Stimulated activated naive CD8-positive, alpha-beta T cell treated with anti-CD3 and anti-CD28 coated beads, Interleukin-15, Interleukin-2, amounts not matched to agents 100 ng/mL and 50 ng/mL, for 24 hours (primary cell): ENCODE data around the gene ANKRD44.
"Not testable (repeated sequence)": the region's sequence is repeated elsewhere in the genome, so short reads cannot be mapped to it uniquely, and the experiment has no call there.

Source experiments
- H3K27ac Mint-ChIP-seq: one replicate; pipeline ENCODE4 v1.8.0; 2021; ENCODE audit warnings: mild to moderate bottlenecking, mixed read lengths
- H3K27me3 Mint-ChIP-seq: one replicate; pipeline ENCODE4 v1.8.0; 2021; ENCODE audit warnings: mixed read lengths
- H3K36me3 Mint-ChIP-seq: one replicate; pipeline ENCODE4 v1.8.0; 2021; ENCODE audit warnings: low read depth, mixed read lengths
- H3K4me1 Mint-ChIP-seq: one replicate; pipeline ENCODE4 v1.8.0; 2021; ENCODE audit warnings: low read depth, mixed read lengths
- H3K4me3 Mint-ChIP-seq: one replicate; pipeline ENCODE4 v1.8.0; 2021; ENCODE audit warnings: mild to moderate bottlenecking, mixed read lengths
- H3K9me3 Mint-ChIP-seq: one replicate; pipeline ENCODE4 v1.8.0; 2021; ENCODE audit warnings: mixed read lengths

ANKRD44 gene

DNA sequence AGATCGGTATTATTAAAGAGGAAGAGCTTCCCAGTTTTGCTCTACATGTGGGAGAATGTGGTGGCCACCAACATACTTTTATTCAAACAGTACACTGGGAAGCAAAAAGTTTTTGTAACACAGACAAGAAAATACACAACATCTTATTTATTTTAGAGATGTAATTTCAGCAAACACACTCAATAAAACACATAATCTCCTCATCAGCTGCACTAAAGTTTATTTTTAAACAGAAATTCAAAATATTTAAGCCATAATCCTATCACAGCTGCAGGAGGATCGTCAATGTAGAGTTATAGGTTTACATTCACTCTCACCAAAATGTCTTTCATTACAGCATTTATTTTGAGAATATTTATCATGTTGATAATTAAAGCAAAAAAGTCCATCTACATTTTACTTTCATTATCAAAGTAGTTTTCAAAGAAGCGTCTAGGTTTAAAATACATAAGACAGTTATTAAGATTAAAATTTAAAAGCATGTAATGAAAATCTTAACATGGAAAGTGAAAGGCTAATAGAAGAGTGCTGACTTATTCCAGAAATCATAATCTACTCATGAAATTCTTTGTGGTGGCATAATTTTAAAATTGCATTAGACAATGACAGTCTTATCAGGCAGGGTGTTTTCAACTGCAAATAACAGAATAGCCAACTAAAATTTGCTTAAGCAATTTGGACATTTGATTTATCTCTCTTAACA lies 61.0 kb downstream of the ANKRD44 start:
- Mint-ChIP-seq H3K4me3 (peak overlapping the region; percentile 58), H3K9me3 (no peaks in the 10 kb centered on the region), H3K36me3 (peaks cover 28% of the 10 kb centered on the region), H3K27ac (peak overlapping the region; percentile 97), H3K27me3 (no peaks in the 10 kb centered on the region), H3K4me1 (peaks cover 91% of the 10 kb centered on the region)

DNA sequence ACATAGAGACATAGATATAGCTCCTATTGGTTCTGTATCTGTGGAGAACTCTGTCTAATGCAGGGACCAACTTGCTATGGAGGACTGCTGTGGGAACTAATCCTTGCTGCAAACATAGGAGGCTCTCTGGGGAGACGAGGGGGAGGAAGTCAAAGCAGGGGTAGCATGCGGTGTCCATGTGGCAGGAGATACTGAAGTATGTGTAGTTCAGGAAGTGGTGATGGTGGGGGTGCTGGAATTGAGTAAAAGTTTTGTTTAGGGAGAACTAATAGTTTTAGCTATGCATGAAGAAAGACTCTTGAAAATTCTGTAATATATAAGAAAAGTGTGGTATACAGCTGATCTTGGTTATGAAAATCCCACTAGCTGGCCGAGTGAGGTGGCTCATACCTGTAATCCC lies 62.0 kb downstream of the ANKRD44 start:
- H3K36me3 Mint-ChIP-seq, result peaks cover 30% of the 10 kb centered on the region

DNA sequence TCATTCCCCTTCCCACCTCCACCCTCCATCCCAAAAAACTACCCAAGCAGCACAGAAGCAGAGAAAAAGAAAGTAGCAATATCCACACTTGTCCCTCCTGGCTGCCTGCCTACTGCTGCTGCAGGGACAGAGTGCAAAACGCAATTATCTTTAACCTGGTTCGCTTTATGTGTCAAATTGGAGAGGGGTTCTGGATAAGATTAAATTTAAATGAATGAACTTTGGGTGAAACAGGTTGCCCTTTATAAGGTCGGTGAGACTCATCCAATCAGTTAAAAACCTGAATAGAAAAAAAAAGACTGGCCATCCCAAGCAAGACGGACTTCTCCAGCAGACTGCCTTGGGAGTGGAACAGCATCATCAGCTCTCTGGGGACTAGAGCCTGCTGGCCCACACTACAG lies 62.6 kb downstream of the ANKRD44 start:
- Mint-ChIP-seq H3K36me3 (peaks cover 31% of the 10 kb centered on the region), H3K4me1 (peaks cover 92% of the 10 kb centered on the region), H3K27me3 (no peaks in the 10 kb centered on the region), H3K4me3 (peak overlapping the region; percentile 46), H3K27ac (peak overlapping the region; percentile 77), H3K9me3 (no peaks in the 10 kb centered on the region)

More for the DNA sequence above, 62.0 kb downstream of the ANKRD44 start:
- Mint-ChIP-seq H3K27me3 (no peaks in the 10 kb centered on the region), H3K27ac (peak overlapping the region; percentile 97), H3K4me1 (peaks cover 91% of the 10 kb centered on the region), H3K9me3 (no peaks in the 10 kb centered on the region), H3K4me3 (peak overlapping the region; percentile 58)

DNA sequence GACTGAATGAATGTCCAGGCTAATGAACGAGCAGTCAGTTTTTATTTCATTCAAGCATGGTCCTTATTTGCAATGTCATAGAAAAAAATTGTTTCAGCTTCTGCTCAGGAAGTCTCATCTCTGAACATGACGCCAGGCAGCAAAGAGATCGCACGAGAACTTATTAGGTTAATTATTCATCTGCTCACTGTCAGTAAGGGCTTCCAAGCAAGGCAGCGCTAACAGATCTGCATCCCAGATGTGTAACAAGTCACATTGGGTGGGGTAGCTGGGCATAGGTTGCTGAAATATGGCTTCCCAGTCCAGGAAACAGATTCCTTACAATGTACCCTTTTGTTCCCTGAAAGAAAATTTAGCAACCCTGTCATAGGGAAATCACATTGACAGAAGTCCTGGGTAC lies 63.5 kb downstream of the ANKRD44 start:
- Mint-ChIP-seq H3K4me3 (peak overlapping the region; percentile 46), H3K36me3 (peaks cover 35% of the 10 kb centered on the region)

DNA sequence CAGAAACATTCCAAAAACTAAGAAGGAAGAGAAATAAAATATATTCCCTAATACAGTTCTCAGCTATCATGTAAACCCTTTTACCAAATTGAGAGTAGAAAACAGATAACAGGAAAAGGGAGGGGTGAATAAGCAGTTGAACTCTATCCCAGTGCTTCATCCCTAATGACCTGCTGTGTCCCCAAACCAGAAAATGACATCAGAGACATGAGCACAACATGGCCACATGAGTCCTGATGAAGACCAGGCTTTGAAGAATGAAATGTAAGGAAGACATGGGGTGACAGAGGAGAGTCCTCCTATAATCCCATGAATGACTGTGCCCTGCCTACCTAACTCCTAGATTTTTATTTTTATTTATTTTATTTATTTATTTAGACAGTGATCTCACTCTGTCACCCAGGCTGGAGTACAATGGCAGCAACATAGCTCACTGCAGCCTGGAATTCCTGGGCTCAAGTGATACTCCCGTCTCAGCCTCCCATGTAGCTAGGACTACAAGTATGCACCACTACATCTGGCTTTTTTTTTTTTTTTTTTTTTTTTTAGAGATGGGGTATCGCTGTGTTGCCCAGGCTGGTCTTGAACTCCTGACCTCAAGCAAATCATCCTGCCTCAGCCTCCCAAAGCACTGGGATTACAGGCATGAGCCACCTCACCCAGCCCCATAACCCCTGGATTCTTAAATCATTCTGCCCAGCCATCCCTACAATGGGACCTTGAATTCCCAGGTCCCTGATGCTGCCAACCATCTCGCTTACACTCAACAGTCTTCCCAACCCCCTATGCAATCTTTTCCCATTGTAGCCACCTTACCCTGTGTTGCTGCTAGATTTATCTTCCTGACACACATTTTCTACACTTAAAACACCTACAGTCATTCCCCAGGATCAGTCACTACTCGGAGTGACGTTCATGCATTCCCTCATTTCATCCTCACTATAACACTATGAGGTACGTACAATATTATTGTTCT lies 64.5 kb downstream of the ANKRD44 start:
- peak overlapping the region; percentile 77 for H3K27ac Mint-ChIP-seq
- no peaks in the 10 kb centered on the region for H3K9me3 Mint-ChIP-seq
- no peak overlapping the region for H3K4me3 Mint-ChIP-seq
- no peaks in the 10 kb centered on the region for H3K27me3 Mint-ChIP-seq
- H3K36me3 Mint-ChIP-seq, result peaks cover 29% of the 10 kb centered on the region
- peaks cover 91% of the 10 kb centered on the region for H3K4me1 Mint-ChIP-seq

More for the DNA sequence above, 63.5 kb downstream of the ANKRD44 start:
- peaks cover 94% of the 10 kb centered on the region for H3K4me1 Mint-ChIP-seq
- no peaks in the 10 kb centered on the region for H3K27me3 Mint-ChIP-seq
- peak overlapping the region; percentile 77 for H3K27ac Mint-ChIP-seq
- no peaks in the 10 kb centered on the region for H3K9me3 Mint-ChIP-seq

DNA sequence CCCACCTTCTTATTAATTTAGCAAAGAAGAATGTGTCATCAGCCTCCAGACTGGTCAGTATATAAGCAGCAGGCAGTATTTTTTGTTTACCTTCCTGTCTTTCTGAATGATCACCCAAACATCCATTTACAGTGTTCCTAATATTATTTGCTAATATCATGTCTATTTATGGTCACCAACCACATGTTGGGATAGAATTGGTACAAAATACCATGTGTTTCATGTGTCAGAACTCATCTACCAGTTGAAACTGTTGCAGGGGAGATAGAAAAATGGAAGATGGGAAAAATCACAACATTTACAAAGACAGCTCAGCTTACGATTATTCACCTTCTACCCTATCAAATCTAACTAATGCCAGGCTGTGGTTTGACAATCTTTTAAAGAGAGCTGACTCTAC lies 66.2 kb downstream of the ANKRD44 start:
- peak overlapping the region; percentile 33 for H3K4me3 Mint-ChIP-seq
- peak overlapping the region; percentile 79 for H3K27ac Mint-ChIP-seq
- no peaks in the 10 kb centered on the region for H3K9me3 Mint-ChIP-seq
- no peaks in the 10 kb centered on the region for H3K27me3 Mint-ChIP-seq
- H3K4me1 Mint-ChIP-seq, result peaks cover 89% of the 10 kb centered on the region
- H3K36me3 Mint-ChIP-seq, result peaks cover 29% of the 10 kb centered on the region

DNA sequence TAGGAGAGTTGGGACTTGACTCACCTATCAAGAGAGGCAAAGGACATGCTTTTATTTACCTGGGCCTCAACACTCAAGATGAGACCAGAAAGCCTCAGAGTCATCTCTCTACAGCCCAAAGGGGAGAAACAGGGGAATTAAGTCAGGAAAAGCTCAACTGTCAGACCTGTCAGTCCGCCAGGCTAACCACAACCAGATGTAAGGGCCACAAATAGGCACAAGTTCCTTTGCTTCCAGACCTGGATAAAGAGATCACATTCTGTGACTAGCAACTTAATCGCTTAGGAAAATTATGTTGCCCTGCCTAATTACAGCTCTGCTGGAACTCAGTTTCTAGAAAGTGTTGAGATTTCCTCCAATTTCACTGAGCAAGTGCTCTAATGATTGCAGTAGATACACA lies 67.9 kb downstream of the ANKRD44 start:
- H3K27ac Mint-ChIP-seq, result peak overlapping the region; percentile 80
- H3K27me3 Mint-ChIP-seq, result no peaks in the 10 kb centered on the region
- peaks cover 89% of the 10 kb centered on the region for H3K4me1 Mint-ChIP-seq
- H3K9me3 Mint-ChIP-seq, result no peaks in the 10 kb centered on the region
- peaks cover 33% of the 10 kb centered on the region for H3K36me3 Mint-ChIP-seq
- no peak overlapping the region for H3K4me3 Mint-ChIP-seq

DNA sequence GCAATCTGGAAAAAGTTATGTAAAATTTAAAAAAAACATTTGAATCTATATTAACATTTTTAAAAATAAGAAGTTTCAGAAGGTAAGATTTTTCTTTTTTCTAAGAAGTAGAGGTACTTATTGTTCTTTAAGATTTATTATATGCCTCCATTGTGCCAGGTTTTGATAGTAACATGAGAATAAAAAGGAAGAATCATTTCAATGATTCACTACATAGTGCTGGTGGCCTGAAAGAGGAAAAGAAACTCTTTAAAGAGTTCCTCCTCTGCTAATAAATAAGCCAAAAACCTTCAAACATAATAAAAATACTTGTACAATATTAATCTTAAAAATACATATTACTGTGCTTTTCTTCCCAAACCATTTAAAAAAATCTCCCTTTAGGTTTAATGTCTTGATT lies 69.0 kb downstream of the ANKRD44 start:
- H3K36me3 Mint-ChIP-seq, result peaks cover 32% of the 10 kb centered on the region
- H3K9me3 Mint-ChIP-seq, result no peaks in the 10 kb centered on the region
- no peak overlapping the region for H3K4me3 Mint-ChIP-seq
- no peak overlapping the region for H3K27ac Mint-ChIP-seq
- peaks cover 89% of the 10 kb centered on the region for H3K4me1 Mint-ChIP-seq
- H3K27me3 Mint-ChIP-seq, result no peaks in the 10 kb centered on the region

DNA sequence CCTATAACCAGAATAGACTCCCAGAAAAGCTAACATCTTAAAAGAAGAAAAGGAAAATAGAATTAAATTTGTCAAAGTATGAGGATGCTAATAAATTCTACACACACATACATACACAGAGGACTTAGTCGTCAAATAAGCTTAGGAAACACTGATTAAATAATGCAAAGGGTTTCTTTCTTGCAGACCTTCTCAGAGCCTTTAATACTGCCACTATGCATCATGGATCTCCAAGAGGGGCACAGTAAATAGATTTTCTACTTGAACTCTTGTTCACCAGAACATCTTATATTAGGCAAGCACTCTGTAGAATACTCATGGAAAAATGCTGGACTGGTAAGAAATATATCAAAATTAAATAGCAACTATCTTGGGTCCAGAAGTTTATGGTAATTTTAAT lies 69.4 kb downstream of the ANKRD44 start:
- H3K4me1 Mint-ChIP-seq, result peaks cover 90% of the 10 kb centered on the region
- H3K36me3 Mint-ChIP-seq, result peaks cover 29% of the 10 kb centered on the region
- no peaks in the 10 kb centered on the region for H3K9me3 Mint-ChIP-seq
- H3K27me3 Mint-ChIP-seq, result no peaks in the 10 kb centered on the region
- peak overlapping the region; percentile 89 for H3K27ac Mint-ChIP-seq
- H3K4me3 Mint-ChIP-seq, result peak overlapping the region; percentile 83

DNA sequence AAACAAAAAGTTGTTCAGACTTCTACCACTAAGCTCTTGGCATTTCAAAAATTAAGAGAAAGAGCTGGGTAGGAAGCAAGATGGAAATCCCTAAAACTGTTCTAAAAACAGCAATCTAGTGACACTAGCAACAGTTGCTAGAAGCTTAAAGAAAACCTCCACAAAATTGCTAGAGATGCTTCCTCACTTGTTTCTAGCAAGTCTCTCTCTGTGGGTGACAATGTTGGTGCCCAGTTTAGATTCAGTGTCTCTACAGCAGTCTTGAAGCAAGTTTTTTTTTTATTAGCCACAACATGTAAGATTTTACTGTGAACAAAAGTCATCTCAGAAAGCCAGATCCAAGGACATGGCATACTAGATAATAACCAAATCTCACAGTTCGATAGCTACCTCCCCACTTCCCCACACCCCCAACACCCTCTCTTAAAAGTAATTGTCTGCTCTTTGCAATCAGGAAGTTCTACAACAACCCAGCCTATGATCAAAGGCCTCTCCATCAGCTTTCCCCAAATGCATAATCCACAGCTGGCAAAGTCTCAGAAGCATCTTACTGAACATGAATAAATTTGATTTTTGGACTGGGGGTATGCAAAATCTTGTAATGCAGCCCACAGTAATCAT lies 70.0 kb downstream of the ANKRD44 start:
- Mint-ChIP-seq H3K4me3 (peak overlapping the region; percentile 83), H3K27me3 (no peaks in the 10 kb centered on the region), H3K4me1 (peaks cover 91% of the 10 kb centered on the region), H3K36me3 (peaks cover 25% of the 10 kb centered on the region), H3K9me3 (no peaks in the 10 kb centered on the region), H3K27ac (peak overlapping the region; percentile 89)

DNA sequence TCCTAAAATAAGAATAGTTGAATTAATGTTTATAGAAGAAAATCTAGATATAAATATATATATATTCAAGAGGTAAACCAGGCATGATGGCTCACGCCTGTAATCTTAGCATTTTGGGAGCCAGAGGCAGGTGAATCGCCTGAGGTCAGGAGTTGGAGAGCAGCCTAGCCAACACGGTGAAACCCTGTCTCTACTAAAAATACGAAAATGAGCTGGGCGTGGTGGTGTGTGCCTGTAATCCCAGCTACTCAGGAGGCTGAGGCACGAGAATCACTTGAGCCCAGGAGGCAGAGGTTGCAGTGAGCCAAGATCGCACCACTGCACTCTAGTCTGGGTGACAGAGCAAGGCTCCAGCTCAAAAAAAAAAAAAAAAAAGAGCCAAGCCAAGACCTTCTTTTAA lies 70.6 kb downstream of the ANKRD44 start:
- H3K4me3 Mint-ChIP-seq, result peak overlapping the region; percentile 83

DNA sequence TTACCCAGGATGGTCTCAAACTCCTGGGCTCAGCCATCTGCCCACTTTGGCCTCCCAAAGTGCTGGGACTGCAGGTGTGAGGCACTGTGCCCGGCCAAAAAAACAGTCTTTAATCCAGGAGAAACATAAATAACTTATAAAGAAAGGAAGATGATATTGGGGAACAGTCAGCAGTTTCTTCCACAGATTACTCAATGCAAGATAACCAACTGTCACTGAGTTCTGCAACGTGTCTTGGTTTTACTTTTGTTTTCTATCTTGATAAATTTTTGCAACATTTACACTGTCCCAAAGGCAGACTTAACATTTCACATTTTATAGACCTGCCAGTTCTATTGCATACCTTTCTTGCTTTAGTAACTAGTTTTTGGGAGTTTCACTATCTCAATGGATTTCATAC lies 71.1 kb downstream of the ANKRD44 start:
- H3K27ac Mint-ChIP-seq, result peak overlapping the region; percentile 90
- H3K27me3 Mint-ChIP-seq, result no peaks in the 10 kb centered on the region
- H3K4me1 Mint-ChIP-seq, result peaks cover 94% of the 10 kb centered on the region
- H3K36me3 Mint-ChIP-seq, result peaks cover 23% of the 10 kb centered on the region
- peak overlapping the region; percentile 83 for H3K4me3 Mint-ChIP-seq
- no peaks in the 10 kb centered on the region for H3K9me3 Mint-ChIP-seq

More for the DNA sequence above, 70.6 kb downstream of the ANKRD44 start:
- peak overlapping the region; percentile 89 for H3K27ac Mint-ChIP-seq
- peaks cover 24% of the 10 kb centered on the region for H3K36me3 Mint-ChIP-seq
- peaks cover 94% of the 10 kb centered on the region for H3K4me1 Mint-ChIP-seq
- H3K27me3 Mint-ChIP-seq, H3K9me3 Mint-ChIP-seq: not testable (repeated sequence)

DNA sequence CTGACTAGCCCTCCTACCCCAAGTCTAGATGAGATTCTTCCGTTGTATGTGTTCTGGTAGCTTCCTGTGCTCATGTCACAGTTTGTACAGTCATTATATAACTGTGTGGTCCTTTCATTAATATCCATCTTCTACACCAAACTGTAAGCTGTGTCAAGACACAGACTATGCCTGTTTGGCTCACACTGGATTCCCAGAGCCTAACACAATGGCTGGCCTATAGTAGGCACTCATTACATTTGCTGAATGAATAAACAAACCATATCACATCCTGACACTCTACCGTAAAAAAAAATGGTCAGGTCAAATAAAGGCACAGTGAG lies 72.6 kb downstream of the ANKRD44 start:
- Mint-ChIP-seq H3K27me3 (no peaks in the 10 kb centered on the region), H3K27ac (peak overlapping the region; percentile 90), H3K9me3 (no peaks in the 10 kb centered on the region), H3K4me1 (peaks cover 93% of the 10 kb centered on the region), H3K4me3 (peak overlapping the region; percentile 64), H3K36me3 (peaks cover 18% of the 10 kb centered on the region)

DNA sequence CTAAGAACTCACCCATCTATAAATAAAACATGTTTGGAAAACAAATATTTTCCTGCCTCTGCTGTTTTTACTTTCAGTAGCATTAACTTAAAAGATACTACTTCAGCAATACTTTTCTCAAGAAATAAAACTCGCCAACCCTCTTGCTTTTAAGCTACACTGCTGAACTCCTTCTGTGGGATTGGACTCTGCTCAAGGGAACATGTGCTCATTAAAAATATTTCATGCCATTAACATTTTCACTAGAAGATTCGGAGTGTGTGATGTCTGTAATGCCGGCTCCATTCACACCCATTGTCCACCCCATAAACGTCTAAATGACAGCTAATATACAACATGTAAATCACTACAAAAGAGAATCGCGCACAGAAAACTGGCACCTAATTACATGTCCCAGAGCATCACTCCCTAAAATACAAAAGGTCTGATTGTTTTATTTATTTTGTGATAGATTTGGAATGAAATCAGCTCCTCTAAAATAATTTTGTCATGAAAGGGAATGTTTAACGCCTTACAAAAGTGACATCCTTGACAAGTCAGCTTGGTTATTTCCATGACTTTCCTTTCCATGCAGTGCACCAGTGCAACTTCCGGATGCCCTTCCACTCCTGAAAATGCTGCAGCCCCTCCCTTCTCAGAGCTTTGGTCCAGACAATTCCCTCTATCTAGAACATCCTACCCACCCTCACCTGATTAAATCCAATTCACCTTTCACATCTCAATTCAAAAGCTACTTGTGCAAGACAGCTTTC lies 73.1 kb downstream of the ANKRD44 start:
- peak overlapping the region; percentile 64 for H3K4me3 Mint-ChIP-seq
- peak overlapping the region; percentile 90 for H3K27ac Mint-ChIP-seq
- peaks cover 21% of the 10 kb centered on the region for H3K36me3 Mint-ChIP-seq
- H3K27me3 Mint-ChIP-seq, result no peaks in the 10 kb centered on the region
- H3K4me1 Mint-ChIP-seq, result peaks cover 93% of the 10 kb centered on the region
- no peaks in the 10 kb centered on the region for H3K9me3 Mint-ChIP-seq
